ENCODE data around the gene PAQR3. TPM values are rescaled to one million over a fixed set of nuclear protein-coding genes. Genes with fewer than 3 reads are reported as not detected.

The PAQR3 gene
- total RNA-seq, 2 experiments from 2014 or later = 12.4 to 12.7 TPM

GRCh38 chr4:78949735-78950134 lies 10.5 kb upstream of the PAQR3 start:
- no peak overlapping the region for H3K4me3 Mint-ChIP-seq
- H3K9me3 Mint-ChIP-seq = no peaks in the 10 kb centered on the region
- DNase-seq = no peak
- peaks cover 50% of the 10 kb centered on the region for H3K27me3 Mint-ChIP-seq
- ChIA-PET CTCF (no interaction called here), POLR2A (no interaction called here)
- no peaks in the 10 kb centered on the region for H3K36me3 Mint-ChIP-seq (ENCODE audit: low read depth)
- peaks cover 15% of the 10 kb centered on the region for H3K4me1 Mint-ChIP-seq
- H3K27ac Mint-ChIP-seq = no peak overlapping the region

- H3K36me3 Mint-ChIP-seq (ENCODE audit: low read depth) = no peaks in the 10 kb centered on the region
- no peak for DNase-seq
- H3K9me3 Mint-ChIP-seq = no peaks in the 10 kb centered on the region
- H3K27ac Mint-ChIP-seq = no peak overlapping the region
- H3K4me3 Mint-ChIP-seq = no peak overlapping the region
- POLR2A ChIA-PET = no interaction called here
- H3K27me3 Mint-ChIP-seq = peaks cover 59% of the 10 kb centered on the region
- peaks cover 17% of the 10 kb centered on the region for H3K4me1 Mint-ChIP-seq
- CTCF ChIA-PET = no interaction called here
These were observed 6.5 kb upstream of the PAQR3 start for GRCh38 chr4:78945651-78946179.

GRCh38 chr4:78944381-78944780 lies 5.1 kb upstream of the PAQR3 start:
- Mint-ChIP-seq H3K27ac (no peak overlapping the region), H3K9me3 (no peaks in the 10 kb centered on the region), H3K36me3 (ENCODE audit: low read depth) (no peaks in the 10 kb centered on the region), H3K27me3 (peaks cover 54% of the 10 kb centered on the region), H3K4me1 (peaks cover 27% of the 10 kb centered on the region), H3K4me3 (no peak overlapping the region)
- ChIA-PET CTCF (no interaction called here), POLR2A (no interaction called here)
- no peak for DNase-seq

DNA sequence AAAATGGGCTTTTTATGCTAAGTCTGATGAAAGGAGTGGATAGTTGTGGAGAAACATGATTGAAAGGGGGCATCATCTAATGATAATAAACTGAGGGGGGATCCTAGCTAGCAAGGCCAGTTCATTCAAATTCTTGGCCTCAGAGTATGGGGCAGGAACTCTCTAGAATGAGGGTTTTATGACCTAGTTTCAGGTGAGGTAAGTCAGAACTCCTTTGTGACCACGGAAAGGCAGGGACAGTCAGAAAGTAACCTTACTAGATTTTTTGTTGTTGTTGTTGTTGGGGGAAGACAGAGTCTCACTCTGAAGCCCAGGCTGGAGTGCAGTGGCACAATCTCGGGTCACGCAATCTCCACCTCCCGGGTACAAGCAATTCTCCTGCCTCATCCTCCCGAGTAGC lies 1.5 kb upstream of the PAQR3 start:
- CTCF ChIA-PET = no interaction called here
- H3K9me3 Mint-ChIP-seq = no peaks in the 10 kb centered on the region
- POLR2A ChIA-PET = no interaction called here
- H3K27ac Mint-ChIP-seq = no peak overlapping the region
- peaks cover 39% of the 10 kb centered on the region for H3K4me1 Mint-ChIP-seq
- DNase-seq = no peak
- peaks cover 27% of the 10 kb centered on the region for H3K27me3 Mint-ChIP-seq
- no peaks in the 10 kb centered on the region for H3K36me3 Mint-ChIP-seq (ENCODE audit: low read depth)
- no peak overlapping the region for H3K4me3 Mint-ChIP-seq

DNA sequence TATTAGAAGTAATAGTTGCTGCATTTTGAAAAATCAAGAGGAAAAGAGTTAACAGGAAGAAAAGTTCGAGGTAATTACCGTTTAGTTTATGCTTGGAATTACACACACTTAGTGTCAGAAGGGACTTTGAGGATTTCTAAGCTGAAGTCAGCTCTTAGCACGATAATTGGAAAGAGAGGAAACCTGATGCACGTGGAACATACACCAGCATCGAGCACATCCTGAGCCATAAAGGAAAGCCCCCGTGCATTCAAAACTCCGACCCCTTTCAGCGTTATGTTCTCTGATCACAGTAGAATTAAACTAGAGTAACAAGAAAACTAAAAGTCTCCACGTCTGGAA lies 400 bp upstream of the PAQR3 start:
- peaks cover 35% of the 10 kb centered on the region for H3K4me1 Mint-ChIP-seq
- peak overlapping the region; percentile 68 for H3K4me3 Mint-ChIP-seq
- no peaks in the 10 kb centered on the region for H3K36me3 Mint-ChIP-seq (ENCODE audit: low read depth)
- DNase-seq = no peak
- ChIA-PET POLR2A (interaction anchor here (1.0 to 2.3 kb wide), 4 partner anchors 12 to 1263 kb away, joined by 3 to 6 read pairs (median 4); no protein-coding TSS in a partner anchor), CTCF (interaction anchor here (0.6 to 2.8 kb wide), 8 partner anchors 12 to 1499 kb away, joined by 3 to 16 read pairs (median 4); no protein-coding TSS in a partner anchor)
- no peaks in the 10 kb centered on the region for H3K9me3 Mint-ChIP-seq
- H3K27me3 Mint-ChIP-seq = peaks cover 18% of the 10 kb centered on the region
- no peak overlapping the region for H3K27ac Mint-ChIP-seq

DNA sequence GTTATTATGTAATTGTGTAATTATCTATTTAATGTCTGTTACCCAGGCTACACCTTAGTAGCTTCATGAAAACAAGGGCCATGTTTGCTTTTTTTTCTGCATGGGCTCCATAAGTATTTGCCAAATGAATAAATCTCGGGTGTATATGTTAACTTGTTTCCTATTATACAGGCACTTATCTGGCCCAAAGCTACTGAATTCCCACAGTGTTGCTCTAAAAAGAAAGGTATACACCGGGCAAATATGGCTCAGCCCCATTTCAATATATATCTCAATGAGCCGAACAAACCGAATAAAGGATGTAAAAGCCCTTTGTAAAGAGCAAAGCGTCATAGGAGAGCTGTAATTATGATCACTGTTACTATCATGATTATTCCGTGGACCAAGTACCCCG lies 767 bp downstream of the PAQR3 start:
- ChIA-PET CTCF (interaction anchor here (0.6 to 2.8 kb wide), 6 partner anchors 10 to 1264 kb away, joined by 3 to 16 read pairs (median 4); no protein-coding TSS in a partner anchor), POLR2A (interaction anchor here (0.8 to 2.3 kb wide), 6 partner anchors 11 to 1264 kb away, joined by 3 to 6 read pairs (median 4); no protein-coding TSS in a partner anchor)
- Mint-ChIP-seq H3K4me3 (peak overlapping the region; percentile 86), H3K9me3 (no peaks in the 10 kb centered on the region), H3K27me3 (peaks cover 8% of the 10 kb centered on the region), H3K4me1 (peaks cover 35% of the 10 kb centered on the region), H3K27ac (peak overlapping the region; percentile 59), H3K36me3 (ENCODE audit: low read depth) (no peaks in the 10 kb centered on the region)
- no peak for DNase-seq

- peak overlapping the region; percentile 38 for H3K4me3 Mint-ChIP-seq
- peaks cover 35% of the 10 kb centered on the region for H3K4me1 Mint-ChIP-seq
- CTCF ChIA-PET = interaction anchor here (2.8 kb wide), 1 partner anchor 15 kb away, joined by 16 read pairs; no protein-coding TSS in a partner anchor
- no peaks in the 10 kb centered on the region for H3K9me3 Mint-ChIP-seq
- peaks cover 2% of the 10 kb centered on the region for H3K36me3 Mint-ChIP-seq (ENCODE audit: low read depth)
- no peak for DNase-seq
- no peak overlapping the region for H3K27ac Mint-ChIP-seq
- H3K27me3 Mint-ChIP-seq = peaks cover 3% of the 10 kb centered on the region
- POLR2A ChIA-PET = interaction anchor here (0.8 to 2.3 kb wide), 3 partner anchors 10 to 16 kb away, joined by 4 to 6 read pairs (median 4); no protein-coding TSS in a partner anchor
These were observed 1.4 kb downstream of the PAQR3 start for GRCh38 chr4:78937837-78938236.

DNA sequence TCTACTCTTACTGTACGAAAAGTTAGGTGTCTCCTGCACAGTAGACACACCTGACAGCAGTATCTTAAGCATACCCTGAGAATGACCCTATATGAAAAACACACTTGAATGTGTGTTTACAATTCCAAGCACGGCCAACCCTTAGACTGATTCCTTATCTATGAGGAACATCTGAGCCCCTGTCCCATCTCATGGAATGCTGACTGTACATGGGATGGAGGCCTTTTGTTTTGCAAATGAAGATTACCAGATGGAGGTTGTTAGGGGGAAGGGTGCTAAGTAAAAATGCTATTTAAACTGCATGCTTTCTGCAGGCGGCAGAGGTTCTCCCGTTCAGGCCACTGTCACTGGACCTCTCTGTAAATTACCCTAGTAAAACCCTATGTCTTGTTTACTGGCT lies 2.2 kb downstream of the PAQR3 start:
- ChIA-PET CTCF (no interaction called here), POLR2A (no interaction called here)

GRCh38 chr4:78930016-78930629 lies 9.1 kb downstream of the PAQR3 start:
- Mint-ChIP-seq H3K9me3 (no peaks in the 10 kb centered on the region), H3K36me3 (ENCODE audit: low read depth) (peaks cover 30% of the 10 kb centered on the region), H3K4me3 (no peak overlapping the region), H3K4me1 (peaks cover 3% of the 10 kb centered on the region), H3K27me3 (no peaks in the 10 kb centered on the region), H3K27ac (no peak overlapping the region)
- POLR2A ChIA-PET = no interaction called here
- CTCF ChIA-PET = no interaction called here
- DNase-seq = no peak

More for the DNA sequence above, 2.2 kb downstream of the PAQR3 start:
- Mint-ChIP-seq H3K9me3 (no peaks in the 10 kb centered on the region), H3K27me3 (no peaks in the 10 kb centered on the region), H3K36me3 (ENCODE audit: low read depth) (peaks cover 2% of the 10 kb centered on the region), H3K4me3 (no peak overlapping the region), H3K27ac (no peak overlapping the region), H3K4me1 (peaks cover 35% of the 10 kb centered on the region)
- no peak for DNase-seq

- Mint-ChIP-seq H3K27ac (no peak overlapping the region), H3K36me3 (ENCODE audit: low read depth) (peaks cover 30% of the 10 kb centered on the region), H3K9me3 (no peaks in the 10 kb centered on the region), H3K27me3 (no peaks in the 10 kb centered on the region), H3K4me1 (peaks cover 4% of the 10 kb centered on the region), H3K4me3 (no peak overlapping the region)
- ChIA-PET CTCF (no interaction called here), POLR2A (no interaction called here)
- DNase-seq = no peak
These were observed 10.4 kb downstream of the PAQR3 start for GRCh38 chr4:78928835-78929234.

- no peak for DNase-seq
- ChIA-PET POLR2A (interaction anchor here (0.6 to 1.7 kb wide), 2 partner anchors 12 to 20 kb away, joined by 3 to 6 read pairs; partner anchors contain the start of gene PAQR3), CTCF (no interaction called here)
- H3K27me3 Mint-ChIP-seq = no peaks in the 10 kb centered on the region
- H3K36me3 Mint-ChIP-seq (ENCODE audit: low read depth) = peaks cover 27% of the 10 kb centered on the region
- H3K4me1 Mint-ChIP-seq = peaks cover 6% of the 10 kb centered on the region
- H3K4me3 Mint-ChIP-seq = no peak overlapping the region
- H3K9me3 Mint-ChIP-seq = no peaks in the 10 kb centered on the region
- H3K27ac Mint-ChIP-seq = no peak overlapping the region
These were observed 12.4 kb downstream of the PAQR3 start for GRCh38 chr4:78926826-78927225.

DNA sequence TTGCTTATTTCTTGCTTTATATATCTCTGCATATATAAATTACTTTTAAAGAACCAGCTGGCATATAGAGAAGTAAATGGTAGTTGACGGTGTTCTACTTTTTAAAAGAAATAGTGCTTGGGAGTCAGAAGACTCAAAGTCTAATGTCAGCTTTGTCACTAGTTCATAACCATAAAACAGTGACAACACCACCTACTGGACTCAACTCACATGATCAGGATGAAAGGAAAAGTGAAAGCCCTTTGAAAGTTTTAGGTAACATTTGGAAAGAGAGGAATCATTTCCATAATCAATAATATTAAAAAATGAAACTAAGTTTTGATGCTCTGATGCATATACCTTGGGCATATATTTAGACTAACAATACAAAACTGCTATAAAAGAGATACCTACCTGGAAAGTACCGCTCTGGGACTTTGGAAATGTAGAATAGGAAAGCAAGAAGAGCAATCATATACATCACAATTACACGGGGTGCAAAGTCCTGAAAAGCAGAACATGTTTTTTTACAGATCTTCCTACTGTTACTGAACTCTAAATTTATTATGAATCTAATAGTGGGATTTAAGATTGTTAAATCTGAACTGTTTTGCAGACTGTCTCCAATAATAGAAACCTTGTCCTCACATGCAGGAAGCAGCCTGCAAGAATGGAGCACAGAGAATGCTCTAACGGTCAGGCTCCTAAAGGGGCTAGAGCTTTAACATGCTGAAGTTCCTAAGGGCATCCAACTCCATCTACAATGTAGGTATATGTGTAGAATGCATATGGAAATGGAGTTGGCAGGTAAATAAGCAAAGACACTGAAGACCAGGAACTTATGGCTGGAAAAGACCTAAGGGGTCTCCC lies 15.6 kb downstream of the PAQR3 start:
- ChIA-PET POLR2A (no interaction called here), CTCF (no interaction called here)
- Mint-ChIP-seq H3K4me1 (peaks cover 6% of the 10 kb centered on the region), H3K4me3 (no peak overlapping the region), H3K9me3 (no peaks in the 10 kb centered on the region), H3K27me3 (no peaks in the 10 kb centered on the region), H3K36me3 (ENCODE audit: low read depth) (peaks cover 15% of the 10 kb centered on the region), H3K27ac (no peak overlapping the region)
- no peak for DNase-seq

DNA sequence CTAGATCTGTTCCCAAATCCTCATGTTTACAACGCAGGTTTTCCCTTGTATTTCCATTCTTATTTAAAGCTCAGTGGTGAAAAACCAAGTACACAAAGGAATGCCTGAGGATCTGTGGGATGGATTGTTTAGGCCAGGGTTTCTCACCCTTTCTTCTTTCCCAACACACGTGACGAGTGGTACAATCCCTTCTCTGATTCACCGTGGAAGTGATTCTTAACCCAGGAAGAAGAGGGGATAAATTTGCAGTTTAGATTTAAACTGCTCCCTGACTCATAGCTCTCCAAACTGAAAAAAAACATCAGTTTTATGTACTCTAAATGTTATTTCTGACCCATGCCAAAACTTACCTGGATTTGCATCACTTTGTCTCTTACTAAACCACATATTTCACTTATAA lies 17.0 kb downstream of the PAQR3 start:
- POLR2A ChIA-PET = interaction anchor here (1.3 kb wide), 1 partner anchor 16 kb away, joined by 4 read pairs; no protein-coding TSS in a partner anchor
- Mint-ChIP-seq H3K9me3 (no peaks in the 10 kb centered on the region), H3K4me1 (peaks cover 6% of the 10 kb centered on the region), H3K27me3 (no peaks in the 10 kb centered on the region), H3K27ac (no peak overlapping the region), H3K4me3 (no peak overlapping the region), H3K36me3 (ENCODE audit: low read depth) (peaks cover 12% of the 10 kb centered on the region)
- CTCF ChIA-PET = interaction anchor here (0.9 kb wide), 1 partner anchor 9 kb away, joined by 3 read pairs; no protein-coding TSS in a partner anchor
- no peak for DNase-seq
